A549 (cell line): ENCODE data around the gene KCNQ2. TPM values are rescaled to one million over a fixed set of nuclear protein-coding genes. Genes with fewer than 3 reads are reported as not detected.

ENCODE experiments used
- ATAC-seq, 2 experiments: fragments of 200-7000 bp in 1 of 2; fragments of >200 bp in 1 of 2; cut with Nextera tagmentation in 1 of 2; cut with Tn5 transposase in 1 of 2; 3 replicates each; pipeline versions ENCODE4 v1.8.0 to v1.9.1; 2018 to 2020; ENCODE audit warnings: mild to moderate bottlenecking in 1 of 2, moderate library complexity in 1 of 2
- CTCF ChIA-PET: fragments of 300-600 bp; sonication (Branson Sonifier 250); formaldehyde crosslinking; extraction: SDS; loops from one replicate; lab custom pipeline; 2021; ENCODE audit warnings: antibody characterized with exemption, inconsistent platforms; lab: Yijun Ruan, JAX
- POLR2A ChIA-PET: fragments of 350-600 bp; formaldehyde crosslinking; extraction: SDS; loops from one replicate; lab custom pipeline; 2021; ENCODE audit warnings: antibody characterized with exemption, inconsistent platforms; lab: Yijun Ruan, JAX
- DNase-seq, 2 experiments: peaks; one replicate each; pipeline versions ENCODE4 v3.0.0 to v3.0.0-alpha.2; 2011 to 2016; ENCODE audit warnings: low read depth in 1 of 2, low spot score in 1 of 2
- FAIRE-seq: peaks from 2 replicates; lab custom pipeline; 2011; peaks lifted over from hg19 to GRCh38; lab: Jason Lieb, UNC
- H3K27ac ChIP-seq, 2 experiments: fragments of >200 bp; sonication (Bioruptor Twin); formaldehyde crosslinking; 3 replicates each; pipeline ENCODE4 v1.5.1; 2016 to 2017
- H3K4me1 ChIP-seq: fragments of >200 bp; sonication (Bioruptor Twin); formaldehyde crosslinking; 3 replicates; pipeline ENCODE4 v1.6.1; 2016
- H3K4me2 ChIP-seq: fragments of >200 bp; sonication (Bioruptor Twin); formaldehyde crosslinking; 3 replicates; pipeline ENCODE4 v1.6.1; 2016
- H3K4me3 ChIP-seq: fragments of >200 bp; sonication (Bioruptor Twin); formaldehyde crosslinking; 3 replicates; pipeline ENCODE4 v1.5.1; 2016
- H3K9me3 ChIP-seq: fragments of >200 bp; sonication (Bioruptor Twin); formaldehyde crosslinking; 3 replicates; pipeline ENCODE4 v1.6.1; 2016
- ATOH8 ChIP-seq: fragments of 250-450 bp; sonication (Bioruptor Pico); IDR thresholded peaks from 2 replicates; pipeline ENCODE4 v1.5.0; 2020; ENCODE audit warnings: low read depth, mild to moderate bottlenecking, moderate library complexity
- BCL3 ChIP-seq: fragments of >200 bp; sonication (Bioruptor Twin); formaldehyde crosslinking; IDR thresholded peaks from 3 replicates; pipeline ENCODE4 v1.6.1; 2016
- CBX2 ChIP-seq: fragments of 200-600 bp; sonication (generic); IDR thresholded peaks from 2 replicates; pipeline ENCODE4 v1.6.1; 2016; ENCODE audit warnings: low read depth, mild to moderate bottlenecking, borderline replicate concordance
- CHD2 ChIP-seq: fragments of 150-350 bp; IDR thresholded peaks from 2 replicates; pipeline ENCODE4 v1.6.1; 2014; ENCODE audit warnings: low read length; ENCODE audit not compliant: partially characterized antibody
- CHD4 ChIP-seq: fragments of 200-600 bp; sonication (generic); IDR thresholded peaks from 2 replicates; pipeline ENCODE4 v1.6.1; 2016; ENCODE audit warnings: antibody characterized with exemption, mild to moderate bottlenecking, borderline replicate concordance
- EHF ChIP-seq: fragments of 250-450 bp; sonication (Bioruptor Pico); IDR thresholded peaks from 2 replicates; pipeline ENCODE4 v1.5.0; 2020; ENCODE audit warnings: mild to moderate bottlenecking
- EHMT2 ChIP-seq: fragments of 200-600 bp; sonication (generic); IDR thresholded peaks from 2 replicates; pipeline ENCODE4 v1.6.1; 2016; ENCODE audit warnings: antibody characterized with exemption, low read depth, mild to moderate bottlenecking, moderate library complexity
- EP300 ChIP-seq, 2 experiments: fragments of >200 bp; sonication (Bioruptor Twin); formaldehyde crosslinking; IDR thresholded peaks; 2 replicates in 1 of 2; 3 replicates in 1 of 2; pipeline ENCODE4 v1.6.1; 2016 to 2017
- ESRRA ChIP-seq: fragments of 150-350 bp; IDR thresholded peaks from 2 replicates; pipeline ENCODE4 v1.6.1; 2014; ENCODE audit warnings: mild to moderate bottlenecking, low read length, borderline replicate concordance
- HES2 ChIP-seq: fragments of >200 bp; sonication (Bioruptor Twin); formaldehyde crosslinking; IDR thresholded peaks from 2 replicates; pipeline ENCODE4 v1.6.1; 2016
- HEYL ChIP-seq: fragments of 250-450 bp; sonication (Bioruptor Pico); IDR thresholded peaks from 2 replicates; pipeline ENCODE4 v1.8.0; 2021; ENCODE audit warnings: mild to moderate bottlenecking, moderate library complexity
- HMGXB4 ChIP-seq: fragments of 250-450 bp; sonication (Bioruptor Pico); IDR thresholded peaks from 2 replicates; pipeline ENCODE4 v1.5.0; 2021; ENCODE audit warnings: mild to moderate bottlenecking, moderate library complexity, borderline replicate concordance
- HOXB5 ChIP-seq: fragments of 250-450 bp; sonication (Bioruptor Pico); IDR thresholded peaks from 2 replicates; pipeline ENCODE4 v1.5.0; 2020; ENCODE audit warnings: mild to moderate bottlenecking, moderate library complexity
- JUN ChIP-seq, 2 experiments: fragments of >200 bp; sonication (Bioruptor Twin); formaldehyde crosslinking; IDR thresholded peaks; 2 replicates in 1 of 2; 3 replicates in 1 of 2; pipeline ENCODE4 v1.6.1; 2016 to 2017
- KDM5A ChIP-seq: fragments of 200-600 bp; sonication (generic); IDR thresholded peaks from 2 replicates; pipeline ENCODE4 v1.6.1; 2016; ENCODE audit warnings: antibody characterized with exemption, mild to moderate bottlenecking
- MAX ChIP-seq: IDR thresholded peaks from 2 replicates; pipeline ENCODE4 v1.6.1; 2012
- MAZ ChIP-seq: fragments of 150-350 bp; IDR thresholded peaks from 2 replicates; pipeline ENCODE4 v1.6.1; 2014; ENCODE audit warnings: antibody characterized with exemption, low read depth, low read length, borderline replicate concordance
- POLR2A ChIP-seq: IDR thresholded peaks from 2 replicates; pipeline ENCODE4 v1.6.1; 2012; ENCODE audit warnings: mild to moderate bottlenecking, low read length
- RARB ChIP-seq: fragments of 250-450 bp; sonication (Bioruptor Pico); IDR thresholded peaks from 2 replicates; pipeline ENCODE4 v1.8.0; 2021; ENCODE audit warnings: mild to moderate bottlenecking, moderate library complexity
- RCOR1 ChIP-seq: fragments of 150-350 bp; IDR thresholded peaks from 2 replicates; pipeline ENCODE4 v1.6.1; 2014; ENCODE audit warnings: antibody characterized with exemption, low read length, low read depth
- REST ChIP-seq: fragments of 200-600 bp; sonication (generic); IDR thresholded peaks from 2 replicates; pipeline ENCODE4 v1.6.1; 2016; ENCODE audit warnings: antibody characterized with exemption, mild to moderate bottlenecking, moderate library complexity
- RFX5 ChIP-seq: fragments of 450-650 bp; IDR thresholded peaks from 2 replicates; pipeline ENCODE4 v1.7.1; 2014; ENCODE audit warnings: antibody characterized with exemption, mild to moderate bottlenecking, moderate library complexity
- RNF2 ChIP-seq: fragments of 200-600 bp; sonication (generic); IDR thresholded peaks from 2 replicates; pipeline ENCODE4 v1.6.1; 2016; ENCODE audit warnings: low read depth, mild to moderate bottlenecking, antibody characterized with exemption, moderate library complexity, borderline replicate concordance
- SREBF2 ChIP-seq: fragments of 450-650 bp; IDR thresholded peaks from 2 replicates; pipeline ENCODE4 v1.6.1; 2014; ENCODE audit warnings: mild to moderate bottlenecking, moderate library complexity
- USF2 ChIP-seq: fragments of 450-650 bp; IDR thresholded peaks from 2 replicates; pipeline ENCODE4 v1.6.1; 2014; ENCODE audit warnings: antibody characterized with exemption
- ZFP36 ChIP-seq: fragments of 450-650 bp; IDR thresholded peaks from 2 replicates; pipeline ENCODE4 v1.6.1; 2014; ENCODE audit warnings: borderline replicate concordance; ENCODE audit not compliant: partially characterized antibody
- WGBS: methylation state at CpG from one replicate; pipeline ENCODE4 v1.1.6; 2017; ENCODE audit errors: missing lambda C conversion rate; 5-methylcytosine and 5-hydroxymethylcytosine counted together
- polyA plus RNA-seq, 4 experiments: library from polyadenylated mRNA; depleted of rRNA in 3 of 4; stranded (reverse); fragments of >200 nt; fragmentation: RNase III in 1 of 4; extraction: RNeasy Plus Mini Kit Qiagen cat#74134 plus additional on column Dnase treatment in 1 of 4; gene quantifications; 2 replicates in 3 of 4; 3 replicates in 1 of 4; pipeline ENCODE4 v1.2.3, GENCODE V29; 2011 to 2017

Gene KCNQ2
- polyA plus RNA-seq, 2 of the 4 experiments (the other 2 are of a cell fraction): 0.14 to 0.36 TPM

GRCh38 chr20:63412889-63413288 lies 59.6 kb downstream of the KCNQ2 start:
- POLR2A ChIA-PET: no interaction called here
- H3K4me2 ChIP-seq: no peak overlapping the region
- ATAC-seq (no peak), DNase-seq (no peak), FAIRE-seq (no peak)
- CTCF ChIA-PET: no interaction called here
- H3K27ac ChIP-seq: no peak overlapping the region
- WGBS: 50% methylated on average over 8 of the region's 8 CpGs
- no peaks in the 10 kb centered on the region for H3K4me1 ChIP-seq
- no peak overlapping the region for H3K4me3 ChIP-seq
- no peaks in the 10 kb centered on the region for H3K9me3 ChIP-seq
- TF ChIP-seq CHD2 (no peak), BCL3 (no peak), MAZ (no peak), USF2 (no peak), RNF2 (no peak), RARB (CRISPR knock-in tag) (no peak), SREBF2 (no peak), HMGXB4 (no peak), EHMT2 (no peak), ATOH8 (no peak), HEYL (no peak), POLR2A (no peak), MAX (no peak), ESRRA (no peak)

GRCh38 chr20:63411898-63412631 lies 60.4 kb downstream of the KCNQ2 start:
- POLR2A ChIA-PET: no interaction called here
- no peak for TF ChIP-seq KDM5A
- TF ChIP-seq CHD4: no peak
- no peak for TF ChIP-seq HOXB5 (CRISPR knock-in tag)
- TF ChIP-seq CBX2: no peak
- TF ChIP-seq EHF (CRISPR knock-in tag): no peak
- no peak for TF ChIP-seq ESRRA
- TF ChIP-seq RCOR1: no peak
- TF ChIP-seq MAX: no peak
- no peak for TF ChIP-seq RFX5
- no peak for TF ChIP-seq RARB (CRISPR knock-in tag)
- no peak for TF ChIP-seq REST
- TF ChIP-seq JUN (IDR thresholded peaks at IDR 0.05): no peak
- TF ChIP-seq SREBF2: no peak
- TF ChIP-seq POLR2A: no peak
- no peak for TF ChIP-seq ZFP36
- TF ChIP-seq HES2: no peak
- no peak for TF ChIP-seq EP300 (IDR thresholded peaks at IDR 0.05)
- no peak for FAIRE-seq
- no peaks in the 10 kb centered on the region for H3K9me3 ChIP-seq
- WGBS: 65% methylated on average over 33 of the region's 39 CpGs
- no peak for DNase-seq
- no peak overlapping the region for H3K4me2 ChIP-seq
- no peak overlapping the region for H3K4me3 ChIP-seq
- no peaks in the 10 kb centered on the region for H3K4me1 ChIP-seq
- CTCF ChIA-PET: interaction anchor here (1.0 kb wide), 1 partner anchor 30 kb away, joined by 4 read pairs; no protein-coding TSS in a partner anchor
- no peak for ATAC-seq
- H3K27ac ChIP-seq: no peak overlapping the region
